HepG2 (cell line): Measurements from ENCODE around the gene NANOGP8.

Source experiments
- MAFK ChIP-seq, 2 experiments: IDR thresholded peaks in 1 of 2; conservative IDR thresholded peaks in 1 of 2; 2 replicates each; pipeline ENCODE4 v1.6.1; 2011; ENCODE audit warnings: improper control_type of control experiment in 2 of 2, low read length in 2 of 2
- MTA3 ChIP-seq: sonication (generic); formaldehyde crosslinking; IDR thresholded peaks from 2 replicates; pipeline ENCODE4 v1.4.0; 2020; ENCODE audit warnings: missing genetic modification reagents
- POLR2A ChIP-seq, 2 experiments: IDR thresholded peaks; 2 replicates each; pipeline ENCODE4 v1.6.1; 2011; ENCODE audit warnings: low read depth in 2 of 2, low read length in 2 of 2, mild to moderate bottlenecking in 1 of 2, moderate library complexity in 1 of 2; ENCODE audit not compliant: insufficient read depth in 1 of 2
- SMARCE1 ChIP-seq: fragments of 450-650 bp; IDR thresholded peaks from 2 replicates; pipeline ENCODE4 v1.6.1; 2017; ENCODE audit warnings: borderline replicate concordance
- TF ChIP-seq, protein P1 (sequence below): sonication (generic); formaldehyde crosslinking; IDR thresholded peaks from 2 replicates; pipeline ENCODE4 v1.5.0; 2020; ENCODE audit warnings: mild to moderate bottlenecking, missing genetic modification reagents, moderate library complexity
- TF ChIP-seq, protein P2 (sequence below): sonication (generic); formaldehyde crosslinking; IDR thresholded peaks from 2 replicates; pipeline ENCODE4 v1.4.0; 2020; ENCODE audit warnings: missing genetic modification reagents

DNA sequence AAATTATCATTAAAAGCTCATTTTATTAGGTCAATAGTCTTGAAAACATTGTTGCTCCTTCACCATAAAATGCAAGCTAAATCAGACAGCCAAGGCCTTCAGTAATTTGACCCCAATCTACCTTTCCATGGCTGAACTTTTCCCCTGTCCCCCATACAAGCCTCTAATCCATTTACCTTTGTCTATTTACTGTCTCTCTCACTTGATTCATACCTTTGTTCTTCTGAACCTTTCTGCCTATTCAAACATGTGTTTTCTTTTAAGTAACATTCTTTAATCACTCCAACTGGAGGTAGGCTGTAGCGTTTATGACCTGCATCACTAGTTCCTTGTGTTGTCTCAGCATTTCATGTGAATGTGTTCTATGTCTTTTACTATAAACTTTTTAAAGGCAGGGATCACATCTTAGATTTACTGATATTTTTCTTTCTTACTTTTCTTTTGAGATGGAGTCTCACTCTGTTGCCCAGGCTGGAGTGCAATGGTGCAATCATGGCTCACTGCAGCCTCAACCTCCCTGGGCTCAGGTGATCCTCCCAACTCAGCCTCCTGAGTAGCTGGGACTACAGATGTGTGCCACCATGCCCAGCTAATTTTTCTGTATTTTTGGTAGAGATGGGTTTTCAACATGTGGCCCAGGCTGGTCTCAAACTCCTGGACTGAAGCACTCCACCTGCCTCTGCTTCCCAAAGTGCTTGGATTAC lies 5.2 kb upstream of the NANOGP8 start:
- TF ChIP-seq, protein P1, sequence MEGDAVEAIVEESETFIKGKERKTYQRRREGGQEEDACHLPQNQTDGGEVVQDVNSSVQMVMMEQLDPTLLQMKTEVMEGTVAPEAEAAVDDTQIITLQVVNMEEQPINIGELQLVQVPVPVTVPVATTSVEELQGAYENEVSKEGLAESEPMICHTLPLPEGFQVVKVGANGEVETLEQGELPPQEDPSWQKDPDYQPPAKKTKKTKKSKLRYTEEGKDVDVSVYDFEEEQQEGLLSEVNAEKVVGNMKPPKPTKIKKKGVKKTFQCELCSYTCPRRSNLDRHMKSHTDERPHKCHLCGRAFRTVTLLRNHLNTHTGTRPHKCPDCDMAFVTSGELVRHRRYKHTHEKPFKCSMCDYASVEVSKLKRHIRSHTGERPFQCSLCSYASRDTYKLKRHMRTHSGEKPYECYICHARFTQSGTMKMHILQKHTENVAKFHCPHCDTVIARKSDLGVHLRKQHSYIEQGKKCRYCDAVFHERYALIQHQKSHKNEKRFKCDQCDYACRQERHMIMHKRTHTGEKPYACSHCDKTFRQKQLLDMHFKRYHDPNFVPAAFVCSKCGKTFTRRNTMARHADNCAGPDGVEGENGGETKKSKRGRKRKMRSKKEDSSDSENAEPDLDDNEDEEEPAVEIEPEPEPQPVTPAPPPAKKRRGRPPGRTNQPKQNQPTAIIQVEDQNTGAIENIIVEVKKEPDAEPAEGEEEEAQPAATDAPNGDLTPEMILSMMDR (CRISPR knock-in tag), result no peak
- TF ChIP-seq, protein P2, sequence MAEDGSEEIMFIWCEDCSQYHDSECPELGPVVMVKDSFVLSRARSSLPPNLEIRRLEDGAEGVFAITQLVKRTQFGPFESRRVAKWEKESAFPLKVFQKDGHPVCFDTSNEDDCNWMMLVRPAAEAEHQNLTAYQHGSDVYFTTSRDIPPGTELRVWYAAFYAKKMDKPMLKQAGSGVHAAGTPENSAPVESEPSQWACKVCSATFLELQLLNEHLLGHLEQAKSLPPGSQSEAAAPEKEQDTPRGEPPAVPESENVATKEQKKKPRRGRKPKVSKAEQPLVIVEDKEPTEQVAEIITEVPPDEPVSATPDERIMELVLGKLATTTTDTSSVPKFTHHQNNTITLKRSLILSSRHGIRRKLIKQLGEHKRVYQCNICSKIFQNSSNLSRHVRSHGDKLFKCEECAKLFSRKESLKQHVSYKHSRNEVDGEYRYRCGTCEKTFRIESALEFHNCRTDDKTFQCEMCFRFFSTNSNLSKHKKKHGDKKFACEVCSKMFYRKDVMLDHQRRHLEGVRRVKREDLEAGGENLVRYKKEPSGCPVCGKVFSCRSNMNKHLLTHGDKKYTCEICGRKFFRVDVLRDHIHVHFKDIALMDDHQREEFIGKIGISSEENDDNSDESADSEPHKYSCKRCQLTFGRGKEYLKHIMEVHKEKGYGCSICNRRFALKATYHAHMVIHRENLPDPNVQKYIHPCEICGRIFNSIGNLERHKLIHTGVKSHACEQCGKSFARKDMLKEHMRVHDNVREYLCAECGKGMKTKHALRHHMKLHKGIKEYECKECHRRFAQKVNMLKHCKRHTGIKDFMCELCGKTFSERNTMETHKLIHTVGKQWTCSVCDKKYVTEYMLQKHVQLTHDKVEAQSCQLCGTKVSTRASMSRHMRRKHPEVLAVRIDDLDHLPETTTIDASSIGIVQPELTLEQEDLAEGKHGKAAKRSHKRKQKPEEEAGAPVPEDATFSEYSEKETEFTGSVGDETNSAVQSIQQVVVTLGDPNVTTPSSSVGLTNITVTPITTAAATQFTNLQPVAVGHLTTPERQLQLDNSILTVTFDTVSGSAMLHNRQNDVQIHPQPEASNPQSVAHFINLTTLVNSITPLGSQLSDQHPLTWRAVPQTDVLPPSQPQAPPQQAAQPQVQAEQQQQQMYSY (CRISPR knock-in tag), result no peak
- no peak for TF ChIP-seq MTA3 (CRISPR knock-in tag)
- no peak for TF ChIP-seq SMARCE1
- no peak for TF ChIP-seq POLR2A (IDR thresholded peaks at IDR 0.05; ENCODE audit: insufficient read depth in 1 of 2, low read depth in 2 of 2, low read length in 2 of 2)
- TF ChIP-seq MAFK (conservative IDR thresholded peaks at IDR 0.05 in 1 of 2, IDR thresholded peaks at IDR 0.05 in 1 of 2; ENCODE audit: low read length in 2 of 2), result no peak
